RWPE2 (cell line): Measurements from ENCODE around the gene ZBTB14.

Experiments
- ATAC-seq: fragments of 200-7000 bp; cut with Tn5 transposase; 3 replicates; pipeline ENCODE4 v1.9.1; 2021; ENCODE audit warnings: low read depth
- DNase-seq: peaks from one replicate; pipeline ENCODE4 v3.0.0-alpha.2; 2020; ENCODE audit warnings: low spot score
- H3K27ac ChIP-seq: fragments of 450-650 bp; 2 replicates; pipeline ENCODE4 v1.5.1; 2017; ENCODE audit warnings: mild to moderate bottlenecking; ENCODE audit not compliant: poor library complexity, severe bottlenecking
- H3K27me3 ChIP-seq: fragments of 250-450 bp; sonication (Bioruptor Pico); 2 replicates; pipeline ENCODE4 v1.5.1; 2021; ENCODE audit warnings: mild to moderate bottlenecking, moderate library complexity; ENCODE audit not compliant: insufficient read depth, poor library complexity, severe bottlenecking
- H3K36me3 ChIP-seq: fragments of 250-450 bp; sonication (Bioruptor Pico); 2 replicates; pipeline ENCODE4 v1.5.1; 2020; ENCODE audit warnings: low read depth, mild to moderate bottlenecking, moderate library complexity
- H3K4me1 ChIP-seq: fragments of 250-450 bp; sonication (Bioruptor Pico); 2 replicates; pipeline ENCODE4 v1.5.1; 2021; ENCODE audit warnings: mild to moderate bottlenecking, moderate library complexity; ENCODE audit not compliant: insufficient read depth, poor library complexity, severe bottlenecking
- H3K4me3 ChIP-seq: fragments of 250-450 bp; sonication (Bioruptor Pico); 2 replicates; pipeline ENCODE4 v1.5.1; 2021; ENCODE audit warnings: mild to moderate bottlenecking, moderate library complexity; ENCODE audit not compliant: severe bottlenecking
- H3K9me3 ChIP-seq: fragments of 250-450 bp; sonication (Bioruptor Pico); 2 replicates; pipeline ENCODE4 v1.5.1; 2021; ENCODE audit warnings: mild to moderate bottlenecking, moderate library complexity; ENCODE audit not compliant: severe bottlenecking
- TF ChIP-seq, protein P1 (sequence below): fragments of 450-650 bp; IDR thresholded peaks from one replicate; pipeline ENCODE4 v1.5.1; 2017; ENCODE audit warnings: mild to moderate bottlenecking, moderate library complexity; ENCODE audit not compliant: poor library complexity, severe bottlenecking

ZBTB14 gene

DNA sequence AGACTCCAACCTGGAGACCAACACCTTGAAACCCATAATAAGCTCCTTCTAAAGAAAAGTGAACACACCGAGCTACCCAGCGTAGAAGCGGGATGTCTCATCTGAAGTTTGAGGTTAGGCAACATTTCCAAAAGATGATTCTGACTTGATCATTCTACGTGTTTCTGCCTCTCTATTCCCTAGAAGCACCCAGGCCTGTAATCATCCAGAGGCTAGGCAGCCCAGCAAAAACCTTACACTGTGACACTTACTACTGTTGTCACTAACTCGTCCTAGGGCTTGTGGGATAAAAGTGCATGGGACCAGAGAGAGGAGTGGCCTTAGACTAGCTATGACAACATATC, 1.4 kb downstream of the ZBTB14 start:
- peaks cover 3% of the 10 kb centered on the region for H3K4me1 ChIP-seq
- ATAC-seq, result no peak
- TF ChIP-seq, protein P1, sequence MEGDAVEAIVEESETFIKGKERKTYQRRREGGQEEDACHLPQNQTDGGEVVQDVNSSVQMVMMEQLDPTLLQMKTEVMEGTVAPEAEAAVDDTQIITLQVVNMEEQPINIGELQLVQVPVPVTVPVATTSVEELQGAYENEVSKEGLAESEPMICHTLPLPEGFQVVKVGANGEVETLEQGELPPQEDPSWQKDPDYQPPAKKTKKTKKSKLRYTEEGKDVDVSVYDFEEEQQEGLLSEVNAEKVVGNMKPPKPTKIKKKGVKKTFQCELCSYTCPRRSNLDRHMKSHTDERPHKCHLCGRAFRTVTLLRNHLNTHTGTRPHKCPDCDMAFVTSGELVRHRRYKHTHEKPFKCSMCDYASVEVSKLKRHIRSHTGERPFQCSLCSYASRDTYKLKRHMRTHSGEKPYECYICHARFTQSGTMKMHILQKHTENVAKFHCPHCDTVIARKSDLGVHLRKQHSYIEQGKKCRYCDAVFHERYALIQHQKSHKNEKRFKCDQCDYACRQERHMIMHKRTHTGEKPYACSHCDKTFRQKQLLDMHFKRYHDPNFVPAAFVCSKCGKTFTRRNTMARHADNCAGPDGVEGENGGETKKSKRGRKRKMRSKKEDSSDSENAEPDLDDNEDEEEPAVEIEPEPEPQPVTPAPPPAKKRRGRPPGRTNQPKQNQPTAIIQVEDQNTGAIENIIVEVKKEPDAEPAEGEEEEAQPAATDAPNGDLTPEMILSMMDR, result no peak
- H3K4me3 ChIP-seq, result peak overlapping the region; percentile 44
- peak overlapping the region; percentile 94 for H3K27ac ChIP-seq
- DNase-seq, result no peak
- no peaks in the 10 kb centered on the region for H3K27me3 ChIP-seq
- H3K9me3 ChIP-seq, result no peaks in the 10 kb centered on the region
- peaks cover 41% of the 10 kb centered on the region for H3K36me3 ChIP-seq

DNA sequence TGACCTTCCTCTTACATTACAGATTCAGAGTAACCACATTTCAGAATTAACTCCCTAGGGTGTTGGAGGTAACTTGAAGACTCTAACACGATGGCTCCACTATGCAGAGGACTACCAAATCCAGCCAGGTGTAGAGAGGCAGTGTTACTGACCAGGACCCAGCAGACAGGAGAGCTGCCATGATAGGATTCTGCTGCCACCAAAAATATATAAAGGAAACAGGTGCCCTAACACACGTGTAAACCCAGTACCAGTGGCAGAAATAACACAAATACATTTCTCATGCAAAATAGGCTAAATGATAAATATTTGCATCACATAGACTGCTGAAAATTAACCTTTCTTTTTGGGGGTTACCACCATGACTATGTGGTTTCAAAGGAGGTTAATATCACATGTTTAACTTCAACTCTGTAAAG, 7.0 kb downstream of the ZBTB14 start:
- TF ChIP-seq, protein P1, result no peak
- no peaks in the 10 kb centered on the region for H3K27me3 ChIP-seq
- DNase-seq (no peak), ATAC-seq (no peak)
- no peaks in the 10 kb centered on the region for H3K4me1 ChIP-seq
- H3K9me3 ChIP-seq, result no peaks in the 10 kb centered on the region
- no peak overlapping the region for H3K27ac ChIP-seq
- peaks cover 46% of the 10 kb centered on the region for H3K36me3 ChIP-seq
- H3K4me3 ChIP-seq, result no peak overlapping the region

DNA sequence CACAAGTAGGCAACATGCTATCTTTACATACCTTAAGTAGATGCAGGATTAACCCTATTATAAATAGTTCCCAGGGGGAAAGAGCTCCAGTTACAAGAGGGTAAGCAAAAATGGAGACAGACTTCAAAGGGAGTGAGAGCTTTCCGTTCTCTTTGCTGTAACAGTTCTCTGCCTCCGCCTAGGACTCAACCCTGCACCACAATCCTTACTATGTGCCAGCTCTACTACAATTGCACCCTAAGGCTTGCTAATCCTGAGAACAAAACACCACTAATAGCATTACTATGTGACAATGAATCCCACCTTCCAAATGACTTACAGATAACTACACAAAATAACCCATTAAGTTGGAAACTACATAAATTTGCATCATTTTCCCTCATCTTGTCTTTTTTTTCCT, 7.7 kb downstream of the ZBTB14 start:
- DNase-seq (no peak), ATAC-seq (no peak)
- peaks cover 42% of the 10 kb centered on the region for H3K36me3 ChIP-seq
- H3K4me3 ChIP-seq, result no peak overlapping the region
- no peak overlapping the region for H3K27ac ChIP-seq
- TF ChIP-seq, protein P1, result no peak
- no peaks in the 10 kb centered on the region for H3K27me3 ChIP-seq
- H3K4me1 ChIP-seq, result no peaks in the 10 kb centered on the region
- no peaks in the 10 kb centered on the region for H3K9me3 ChIP-seq

DNA sequence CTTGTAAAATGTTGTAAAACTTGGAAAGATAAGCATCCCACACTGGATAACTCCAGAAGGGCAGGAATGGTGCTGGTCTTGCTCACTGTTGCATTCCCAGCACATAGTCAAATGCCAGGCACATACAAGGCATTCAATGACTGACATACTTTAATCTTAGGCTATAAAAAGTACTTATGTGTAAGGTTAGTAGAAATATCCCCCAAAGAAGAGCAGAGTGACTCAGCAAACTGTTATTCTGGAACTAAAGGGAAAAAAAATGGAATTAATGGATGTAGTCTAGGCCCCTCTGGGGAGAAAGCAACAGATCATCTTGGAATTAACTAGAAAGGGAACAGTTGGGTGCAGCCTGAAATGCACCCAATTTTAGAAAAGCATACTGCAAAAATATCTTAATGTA, 9.0 kb downstream of the ZBTB14 start:
- H3K27me3 ChIP-seq, result no peaks in the 10 kb centered on the region
- DNase-seq (no peak), ATAC-seq (no peak)
- H3K4me3 ChIP-seq, result no peak overlapping the region
- H3K4me1 ChIP-seq, result no peaks in the 10 kb centered on the region
- H3K9me3 ChIP-seq, result no peaks in the 10 kb centered on the region
- TF ChIP-seq, protein P1, result no peak
- H3K27ac ChIP-seq, result no peak overlapping the region
- H3K36me3 ChIP-seq, result peaks cover 29% of the 10 kb centered on the region

DNA sequence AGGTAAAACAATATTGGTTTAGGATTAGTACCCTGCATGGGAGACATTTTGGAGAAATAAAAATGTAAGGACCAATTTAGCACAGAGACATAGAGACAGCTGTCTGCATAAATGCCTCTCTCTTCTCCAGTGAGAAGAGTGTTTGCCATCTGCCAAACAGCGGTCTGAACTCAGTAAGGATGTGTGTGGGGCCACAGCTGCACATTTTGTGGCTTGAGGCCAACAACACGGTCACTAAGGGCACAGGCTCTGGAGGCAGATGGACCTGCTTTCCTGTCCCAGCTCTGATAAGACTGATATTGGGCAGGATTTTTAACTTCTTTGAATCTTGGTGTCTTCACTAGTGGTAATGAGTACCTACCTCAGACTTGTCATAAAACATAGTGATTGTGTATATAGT, 10.2 kb downstream of the ZBTB14 start:
- H3K4me3 ChIP-seq, result no peak overlapping the region
- ATAC-seq, result no peak
- TF ChIP-seq, protein P1, result no peak
- H3K4me1 ChIP-seq, result no peaks in the 10 kb centered on the region
- DNase-seq, result no peak
- H3K36me3 ChIP-seq, result peaks cover 17% of the 10 kb centered on the region; the same call in 1 of the 2 replicates
- no peaks in the 10 kb centered on the region for H3K9me3 ChIP-seq
- no peak overlapping the region for H3K27ac ChIP-seq
- no peaks in the 10 kb centered on the region for H3K27me3 ChIP-seq
